ENCODE results near the gene SASH3.

- TF ChIP-seq, protein P1, sequence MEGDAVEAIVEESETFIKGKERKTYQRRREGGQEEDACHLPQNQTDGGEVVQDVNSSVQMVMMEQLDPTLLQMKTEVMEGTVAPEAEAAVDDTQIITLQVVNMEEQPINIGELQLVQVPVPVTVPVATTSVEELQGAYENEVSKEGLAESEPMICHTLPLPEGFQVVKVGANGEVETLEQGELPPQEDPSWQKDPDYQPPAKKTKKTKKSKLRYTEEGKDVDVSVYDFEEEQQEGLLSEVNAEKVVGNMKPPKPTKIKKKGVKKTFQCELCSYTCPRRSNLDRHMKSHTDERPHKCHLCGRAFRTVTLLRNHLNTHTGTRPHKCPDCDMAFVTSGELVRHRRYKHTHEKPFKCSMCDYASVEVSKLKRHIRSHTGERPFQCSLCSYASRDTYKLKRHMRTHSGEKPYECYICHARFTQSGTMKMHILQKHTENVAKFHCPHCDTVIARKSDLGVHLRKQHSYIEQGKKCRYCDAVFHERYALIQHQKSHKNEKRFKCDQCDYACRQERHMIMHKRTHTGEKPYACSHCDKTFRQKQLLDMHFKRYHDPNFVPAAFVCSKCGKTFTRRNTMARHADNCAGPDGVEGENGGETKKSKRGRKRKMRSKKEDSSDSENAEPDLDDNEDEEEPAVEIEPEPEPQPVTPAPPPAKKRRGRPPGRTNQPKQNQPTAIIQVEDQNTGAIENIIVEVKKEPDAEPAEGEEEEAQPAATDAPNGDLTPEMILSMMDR (IDR thresholded peaks at IDR 0.05) = no peak
- TF ChIP-seq POLR2A (IDR thresholded peaks at IDR 0.05) = no peak
These were observed 43.3 kb upstream of the SASH3 start for GRCh38 chrX:129736491-129736890.
